PFSK-1 (cell line): ENCODE measurements around the gene SRPK2.

ENCODE experiments used
- FOXP2 ChIP-seq: optimal IDR thresholded peaks from 2 replicates; pipeline ENCODE3; 2011; ENCODE audit warnings: borderline replicate concordance, control low read depth, inconsistent platforms; ENCODE audit not compliant: insufficient read depth; ENCODE audit errors: extremely low read length, extremely low read depth
- POLR2AphosphoS5 ChIP-seq: IDR thresholded peaks from 2 replicates; pipeline ENCODE4 v1.6.1; 2012; ENCODE audit warnings: low read depth, mild to moderate bottlenecking, control low read depth, low read length, moderate library complexity
- REST ChIP-seq, 2 experiments: IDR thresholded peaks; 2 replicates each; pipeline versions ENCODE4 v1.6.1 to v1.8.0; 2011 to 2012; ENCODE audit warnings: low read depth in 2 of 2, low read length in 2 of 2, control low read depth in 1 of 2, inconsistent platforms in 1 of 2, mild to moderate bottlenecking in 1 of 2, moderate library complexity in 1 of 2; ENCODE audit not compliant: insufficient read depth in 1 of 2
- SIN3A ChIP-seq: IDR thresholded peaks from 2 replicates; pipeline ENCODE4 v1.6.1; 2012; ENCODE audit warnings: mild to moderate bottlenecking, low read length, moderate library complexity, borderline replicate concordance; ENCODE audit not compliant: insufficient read depth
- TAF1 ChIP-seq: IDR thresholded peaks from 2 replicates; pipeline ENCODE4 v1.6.1; 2012; ENCODE audit warnings: low read length, control low read depth, borderline replicate concordance; ENCODE audit not compliant: insufficient read depth

Gene SRPK2

GRCh38 chr7:105423987-105424386 is 35.3 kb upstream of the SRPK2 start:
- TF ChIP-seq REST (IDR thresholded peaks at IDR 0.05; ENCODE audit: insufficient read depth in 1 of 2, low read depth in 2 of 2, low read length in 2 of 2) (no peak), POLR2AphosphoS5 (no peak), FOXP2 (no peak), TAF1 (no peak), SIN3A (no peak)

GRCh38 chr7:105413887-105414437 is 25.2 kb upstream of the SRPK2 start:
- TF ChIP-seq FOXP2 (no peak), SIN3A (no peak), REST (IDR thresholded peaks at IDR 0.05; ENCODE audit: insufficient read depth in 1 of 2, low read depth in 2 of 2, low read length in 2 of 2) (peak; percentile 76 to 94), TAF1 (no peak), POLR2AphosphoS5 (no peak)

- TF ChIP-seq SIN3A: no peak
- no peak for TF ChIP-seq TAF1
- TF ChIP-seq REST (IDR thresholded peaks at IDR 0.05; ENCODE audit: insufficient read depth in 1 of 2, low read depth in 2 of 2, low read length in 2 of 2): no peak
- no peak for TF ChIP-seq FOXP2
- TF ChIP-seq POLR2AphosphoS5: no peak
Measured at GRCh38 chr7:105408791-105409410, 20.2 kb upstream of the SRPK2 start.

GRCh38 chr7:105403128-105403527 is 14.4 kb upstream of the SRPK2 start:
- no peak for TF ChIP-seq TAF1
- TF ChIP-seq REST (IDR thresholded peaks at IDR 0.05; ENCODE audit: insufficient read depth in 1 of 2, low read depth in 2 of 2, low read length in 2 of 2): no peak
- TF ChIP-seq FOXP2: no peak
- TF ChIP-seq SIN3A: no peak
